HepG2 (cell line): ENCODE data around the gene QRICH2. TPM values are rescaled to one million over a fixed set of nuclear protein-coding genes. Genes with fewer than 3 reads are reported as not detected.

Source experiments
- ATAC-seq: fragments of 200-7000 bp; cut with Tn5 transposase; 3 replicates; pipeline ENCODE4 v1.9.1; 2020; ENCODE audit warnings: mild to moderate bottlenecking, moderate library complexity
- BruUV-seq: library from RNA; stranded (reverse); fragments of 400-500 nt; replicated peaks from 2 replicates; lab custom pipeline; 2021; lab: Mats Ljungman, UMichigan
- CTCF ChIA-PET: fragments of 300-600 bp; formaldehyde crosslinking; extraction: SDS; loops from one replicate; lab custom pipeline; 2021; ENCODE audit warnings: low total read pairs, inconsistent platforms, low intra/inter-chr PET ratio; lab: Yijun Ruan, JAX
- POLR2A ChIA-PET: fragments of 350-600 bp; sonication (Branson Sonifier 250); formaldehyde crosslinking; loops from one replicate; lab custom pipeline; 2020; ENCODE audit warnings: antibody characterized with exemption, inconsistent platforms; lab: Yijun Ruan, JAX
- DNase-seq: peaks from one replicate; pipeline ENCODE4 v3.0.0-alpha.2; 2015; ENCODE audit warnings: low spot score
- FAIRE-seq: peaks from 3 replicates; lab custom pipeline; 2011; peaks lifted over from hg19 to GRCh38; lab: Jason Lieb, UNC
- H2AFZ ChIP-seq: one replicate; pipeline ENCODE4 v1.6.1; 2011; ENCODE audit warnings: low read length, inconsistent platforms
- H3K27ac ChIP-seq: fragments of 300-600 bp; 3 replicates; pipeline ENCODE4 v1.8.0; 2011; ENCODE audit warnings: mixed run types, mild to moderate bottlenecking, mixed read lengths, low read length, inconsistent platforms; ENCODE audit not compliant: insufficient read depth; ENCODE audit errors: extremely low read length
- H3K27me3 ChIP-seq, 2 experiments: fragments of 200-600 bp in 1 of 2; 2 replicates in 1 of 2; 3 replicates in 1 of 2; pipeline versions ENCODE4 v1.6.0 to v1.8.0; 2011; ENCODE audit warnings: low read length in 2 of 2, mild to moderate bottlenecking in 2 of 2, moderate library complexity in 2 of 2, inconsistent platforms in 1 of 2; ENCODE audit not compliant: insufficient read depth in 2 of 2, control insufficient read depth in 1 of 2
- H3K36me3 ChIP-seq, 2 experiments: fragments of 200-600 bp in 1 of 2; replicated peaks in 1 of 2; 2 replicates in 1 of 2; 3 replicates in 1 of 2; pipeline versions ENCODE4 v1.5.1 to v1.8.0; 2011; ENCODE audit warnings: low read length in 2 of 2, inconsistent platforms in 1 of 2; ENCODE audit not compliant: insufficient read depth in 2 of 2, control insufficient read depth in 1 of 2
- H3K4me1 ChIP-seq: 2 replicates; pipeline ENCODE4 v1.5.1; 2012; ENCODE audit warnings: low read length, inconsistent platforms; ENCODE audit not compliant: insufficient read depth
- H3K4me2 ChIP-seq: 2 replicates; pipeline ENCODE4 v1.6.0; 2011; ENCODE audit warnings: low read depth, low read length, inconsistent platforms
- H3K4me3 ChIP-seq, 3 experiments: fragments of 200-600 bp in 1 of 3; sonication (generic), shearing (Covaris generic) in 1 of 3; replicated peaks in 1 of 3; 2 replicates each; pipeline ENCODE4 v1.5.1; 2011 to 2016; ENCODE audit warnings: low read length in 3 of 3, inconsistent platforms in 2 of 3, low read depth in 2 of 3, mild to moderate bottlenecking in 2 of 3, control low read depth in 1 of 3, mixed read lengths in 1 of 3; ENCODE audit not compliant: insufficient read depth in 1 of 3
- H3K79me2 ChIP-seq: one replicate; pipeline ENCODE4 v1.6.1; 2011; ENCODE audit warnings: low read length, inconsistent platforms; ENCODE audit not compliant: insufficient read depth
- H3K9ac ChIP-seq: 2 replicates; pipeline ENCODE4 v1.6.0; 2011; ENCODE audit warnings: mild to moderate bottlenecking, low read depth, low read length, inconsistent platforms; ENCODE audit not compliant: insufficient read depth
- H3K9me3 ChIP-seq: 2 replicates; pipeline ENCODE4 v1.5.1; 2012; ENCODE audit warnings: mild to moderate bottlenecking, low read length
- H4K20me1 ChIP-seq: 2 replicates; pipeline ENCODE4 v1.6.0; 2011; ENCODE audit warnings: inconsistent platforms, mild to moderate bottlenecking, low read length, moderate library complexity; ENCODE audit not compliant: insufficient read depth
- BCL6 ChIP-seq: IDR thresholded peaks from 2 replicates; pipeline ENCODE4 v1.6.1; 2016; ENCODE audit warnings: missing genetic modification reagents, missing compliant biosample characterization
- NRL ChIP-seq: sonication (generic); formaldehyde crosslinking; IDR thresholded peaks from 2 replicates; pipeline ENCODE4 v1.5.0; 2020; ENCODE audit warnings: missing genetic modification reagents, mild to moderate bottlenecking, moderate library complexity, borderline replicate concordance
- ZNF263 ChIP-seq: sonication (generic); formaldehyde crosslinking; IDR thresholded peaks from 2 replicates; pipeline ENCODE4 v1.4.0; 2020; ENCODE audit warnings: missing genetic modification reagents
- ZNF883 ChIP-seq: sonication (generic); formaldehyde crosslinking; IDR thresholded peaks from 2 replicates; pipeline ENCODE4 v1.5.1; 2020; ENCODE audit warnings: mild to moderate bottlenecking, missing genetic modification reagents; ENCODE audit errors: not compliant biosample characterization
- WGBS: methylation state at CpG from one replicate; pipeline ENCODE4 v1.1.6; 2017; ENCODE audit warnings: low lambda C conversion rate; 5-methylcytosine and 5-hydroxymethylcytosine counted together
- in situ Hi-C: cut with HindIII; loops from 2 replicates; pipeline ENCODE4 v1.10.0; 2017; ENCODE audit warnings: low pct_unique_long_range_greater_than_20kb; ENCODE audit not compliant: extremely low pct_ligation_motif_present
- intact Hi-C: fragments of 100-400 bp; cut with micrococcal nuclease; formaldehyde crosslinking; loops from one replicate; pipeline ENCODE4 v1.10.0; 2022; ENCODE audit not compliant: unreplicated experiment
- polyA plus RNA-seq, 8 experiments: library from polyadenylated mRNA; depleted of rRNA in 3 of 8; stranded (reverse) in 7 of 8; unstranded in 1 of 8; fragments of >200 nt; fragmentation: Illumina TruSeq in 4 of 8; extraction: Trizol in 4 of 8; gene quantifications; 2 replicates each; pipeline versions ENCODE4 v1.2.1 to v1.2.3, GENCODE V29; 2011 to 2016; ENCODE audit warnings: low read depth in 4 of 8, missing spikeins in 1 of 8, mixed read lengths in 1 of 8; ENCODE audit not compliant: insufficient read depth in 1 of 8
- total RNA-seq, 5 experiments: library from RNA; depleted of rRNA; stranded (reverse); fragments of >200 nt; fragmentation: Illumina TruSeq; extraction: Trizol; gene quantifications; 2 replicates each; pipeline ENCODE4 v1.2.3, GENCODE V29; 2016; ENCODE audit warnings: low read depth in 1 of 5
- TF ChIP-seq, protein P1 (sequence below): sonication (generic); formaldehyde crosslinking; IDR thresholded peaks from 2 replicates; pipeline ENCODE4 v1.9.0; 2021; ENCODE audit warnings: mild to moderate bottlenecking, missing genetic modification reagents
- TF ChIP-seq, protein P2 (sequence below): sonication (generic); formaldehyde crosslinking; IDR thresholded peaks from 2 replicates; pipeline ENCODE4 v1.4.0; 2020; ENCODE audit warnings: missing genetic modification reagents
- TF ChIP-seq, protein P3 (sequence below): sonication (generic); formaldehyde crosslinking; IDR thresholded peaks from 2 replicates; pipeline ENCODE4 v1.4.0; 2020; ENCODE audit warnings: missing genetic modification reagents

The QRICH2 gene
- total and polyA plus RNA-seq, 2 of the 13 experiments (the other 11 are each of a cell fraction or from before 2014, with no cell fraction given): 3.7 to 5.7 TPM

DNA sequence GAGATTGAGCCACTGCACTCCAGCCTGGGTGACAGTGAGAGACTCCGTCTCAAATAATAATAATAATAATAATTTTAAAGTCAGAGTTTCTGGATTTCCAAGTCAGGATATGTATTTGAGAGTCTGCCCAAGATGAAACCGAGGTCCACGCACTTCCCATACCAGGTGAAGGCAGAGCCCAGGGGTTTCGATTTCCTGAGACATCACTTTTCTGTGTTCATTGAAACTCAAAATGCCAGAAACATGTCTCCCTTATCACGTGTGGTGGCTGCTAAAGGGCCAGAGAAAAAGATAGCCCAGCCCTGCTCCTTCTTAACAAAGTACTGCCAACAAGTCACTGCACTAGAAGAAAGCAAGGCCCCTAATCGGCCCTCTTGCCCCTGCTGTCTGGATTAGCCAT is 57.9 kb downstream of the QRICH2 start (continued):
- TF ChIP-seq, protein P1, sequence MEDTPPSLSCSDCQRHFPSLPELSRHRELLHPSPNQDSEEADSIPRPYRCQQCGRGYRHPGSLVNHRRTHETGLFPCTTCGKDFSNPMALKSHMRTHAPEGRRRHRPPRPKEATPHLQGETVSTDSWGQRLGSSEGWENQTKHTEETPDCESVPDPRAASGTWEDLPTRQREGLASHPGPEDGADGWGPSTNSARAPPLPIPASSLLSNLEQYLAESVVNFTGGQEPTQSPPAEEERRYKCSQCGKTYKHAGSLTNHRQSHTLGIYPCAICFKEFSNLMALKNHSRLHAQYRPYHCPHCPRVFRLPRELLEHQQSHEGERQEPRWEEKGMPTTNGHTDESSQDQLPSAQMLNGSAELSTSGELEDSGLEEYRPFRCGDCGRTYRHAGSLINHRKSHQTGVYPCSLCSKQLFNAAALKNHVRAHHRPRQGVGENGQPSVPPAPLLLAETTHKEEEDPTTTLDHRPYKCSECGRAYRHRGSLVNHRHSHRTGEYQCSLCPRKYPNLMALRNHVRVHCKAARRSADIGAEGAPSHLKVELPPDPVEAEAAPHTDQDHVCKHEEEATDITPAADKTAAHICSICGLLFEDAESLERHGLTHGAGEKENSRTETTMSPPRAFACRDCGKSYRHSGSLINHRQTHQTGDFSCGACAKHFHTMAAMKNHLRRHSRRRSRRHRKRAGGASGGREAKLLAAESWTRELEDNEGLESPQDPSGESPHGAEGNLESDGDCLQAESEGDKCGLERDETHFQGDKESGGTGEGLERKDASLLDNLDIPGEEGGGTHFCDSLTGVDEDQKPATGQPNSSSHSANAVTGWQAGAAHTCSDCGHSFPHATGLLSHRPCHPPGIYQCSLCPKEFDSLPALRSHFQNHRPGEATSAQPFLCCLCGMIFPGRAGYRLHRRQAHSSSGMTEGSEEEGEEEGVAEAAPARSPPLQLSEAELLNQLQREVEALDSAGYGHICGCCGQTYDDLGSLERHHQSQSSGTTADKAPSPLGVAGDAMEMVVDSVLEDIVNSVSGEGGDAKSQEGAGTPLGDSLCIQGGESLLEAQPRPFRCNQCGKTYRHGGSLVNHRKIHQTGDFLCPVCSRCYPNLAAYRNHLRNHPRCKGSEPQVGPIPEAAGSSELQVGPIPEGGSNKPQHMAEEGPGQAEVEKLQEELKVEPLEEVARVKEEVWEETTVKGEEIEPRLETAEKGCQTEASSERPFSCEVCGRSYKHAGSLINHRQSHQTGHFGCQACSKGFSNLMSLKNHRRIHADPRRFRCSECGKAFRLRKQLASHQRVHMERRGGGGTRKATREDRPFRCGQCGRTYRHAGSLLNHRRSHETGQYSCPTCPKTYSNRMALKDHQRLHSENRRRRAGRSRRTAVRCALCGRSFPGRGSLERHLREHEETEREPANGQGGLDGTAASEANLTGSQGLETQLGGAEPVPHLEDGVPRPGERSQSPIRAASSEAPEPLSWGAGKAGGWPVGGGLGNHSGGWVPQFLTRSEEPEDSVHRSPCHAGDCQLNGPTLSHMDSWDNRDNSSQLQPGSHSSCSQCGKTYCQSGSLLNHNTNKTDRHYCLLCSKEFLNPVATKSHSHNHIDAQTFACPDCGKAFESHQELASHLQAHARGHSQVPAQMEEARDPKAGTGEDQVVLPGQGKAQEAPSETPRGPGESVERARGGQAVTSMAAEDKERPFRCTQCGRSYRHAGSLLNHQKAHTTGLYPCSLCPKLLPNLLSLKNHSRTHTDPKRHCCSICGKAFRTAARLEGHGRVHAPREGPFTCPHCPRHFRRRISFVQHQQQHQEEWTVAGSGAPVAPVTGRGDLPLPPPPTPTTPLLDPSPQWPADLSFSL (CRISPR knock-in tag): no peak
- no peak for TF ChIP-seq ZNF883
- TF ChIP-seq, all 625 proteins: peak for 0

GRCh38 chr17:76248013-76248782 is 59.9 kb downstream of the QRICH2 start:
- ChIA-PET POLR2A (interaction anchor here (1.3 to 7.6 kb wide), 5 partner anchors 9 to 251 kb away, joined by 3 to 40 read pairs (median 12); partner anchors contain the start of gene UBALD2), CTCF (interaction anchor here (0.6 kb wide), 1 partner anchor 413 kb away, joined by 3 read pairs; no protein-coding TSS in a partner anchor)
- no TSS peak for BruUV-seq
- Histone ChIP-seq H3K9ac (no peak overlapping the region), H2AFZ (peak overlapping the region; percentile 47), H3K4me2 (peak overlapping the region; percentile 63), H3K36me3 (no peaks in the 10 kb centered on the region), H3K4me1 (peaks cover 78% of the 10 kb centered on the region), H3K27ac (no peak overlapping the region), H3K27me3 (peaks cover 2 to 14% of the 10 kb centered on the region in 2 experiments; a peak in 4 of 5 replicates), H3K9me3 (no peaks in the 10 kb centered on the region), H4K20me1 (no peaks in the 10 kb centered on the region), H3K79me2 (no peaks in the 10 kb centered on the region), H3K4me3 (0 out of 6 replicates have a peak overlapping the region, but pooled peaks of 1 of the 3 experiments have one; percentile 18)
- in situ Hi-C loops: no loop called here
- DNase-seq (no peak), FAIRE-seq (no peak), ATAC-seq (no peak)
- intact Hi-C loops: no loop called here
- WGBS: 11% methylated on average over 11 of the region's 11 CpGs
- TF ChIP-seq ZNF263: 0 out of 2 replicates have a peak, but pooled peaks have one; percentile 20
- TF ChIP-seq BCL6: peak; percentile 22; the same call in 1 of the 2 replicates
- no peak for TF ChIP-seq NRL
- TF ChIP-seq, protein P2, sequence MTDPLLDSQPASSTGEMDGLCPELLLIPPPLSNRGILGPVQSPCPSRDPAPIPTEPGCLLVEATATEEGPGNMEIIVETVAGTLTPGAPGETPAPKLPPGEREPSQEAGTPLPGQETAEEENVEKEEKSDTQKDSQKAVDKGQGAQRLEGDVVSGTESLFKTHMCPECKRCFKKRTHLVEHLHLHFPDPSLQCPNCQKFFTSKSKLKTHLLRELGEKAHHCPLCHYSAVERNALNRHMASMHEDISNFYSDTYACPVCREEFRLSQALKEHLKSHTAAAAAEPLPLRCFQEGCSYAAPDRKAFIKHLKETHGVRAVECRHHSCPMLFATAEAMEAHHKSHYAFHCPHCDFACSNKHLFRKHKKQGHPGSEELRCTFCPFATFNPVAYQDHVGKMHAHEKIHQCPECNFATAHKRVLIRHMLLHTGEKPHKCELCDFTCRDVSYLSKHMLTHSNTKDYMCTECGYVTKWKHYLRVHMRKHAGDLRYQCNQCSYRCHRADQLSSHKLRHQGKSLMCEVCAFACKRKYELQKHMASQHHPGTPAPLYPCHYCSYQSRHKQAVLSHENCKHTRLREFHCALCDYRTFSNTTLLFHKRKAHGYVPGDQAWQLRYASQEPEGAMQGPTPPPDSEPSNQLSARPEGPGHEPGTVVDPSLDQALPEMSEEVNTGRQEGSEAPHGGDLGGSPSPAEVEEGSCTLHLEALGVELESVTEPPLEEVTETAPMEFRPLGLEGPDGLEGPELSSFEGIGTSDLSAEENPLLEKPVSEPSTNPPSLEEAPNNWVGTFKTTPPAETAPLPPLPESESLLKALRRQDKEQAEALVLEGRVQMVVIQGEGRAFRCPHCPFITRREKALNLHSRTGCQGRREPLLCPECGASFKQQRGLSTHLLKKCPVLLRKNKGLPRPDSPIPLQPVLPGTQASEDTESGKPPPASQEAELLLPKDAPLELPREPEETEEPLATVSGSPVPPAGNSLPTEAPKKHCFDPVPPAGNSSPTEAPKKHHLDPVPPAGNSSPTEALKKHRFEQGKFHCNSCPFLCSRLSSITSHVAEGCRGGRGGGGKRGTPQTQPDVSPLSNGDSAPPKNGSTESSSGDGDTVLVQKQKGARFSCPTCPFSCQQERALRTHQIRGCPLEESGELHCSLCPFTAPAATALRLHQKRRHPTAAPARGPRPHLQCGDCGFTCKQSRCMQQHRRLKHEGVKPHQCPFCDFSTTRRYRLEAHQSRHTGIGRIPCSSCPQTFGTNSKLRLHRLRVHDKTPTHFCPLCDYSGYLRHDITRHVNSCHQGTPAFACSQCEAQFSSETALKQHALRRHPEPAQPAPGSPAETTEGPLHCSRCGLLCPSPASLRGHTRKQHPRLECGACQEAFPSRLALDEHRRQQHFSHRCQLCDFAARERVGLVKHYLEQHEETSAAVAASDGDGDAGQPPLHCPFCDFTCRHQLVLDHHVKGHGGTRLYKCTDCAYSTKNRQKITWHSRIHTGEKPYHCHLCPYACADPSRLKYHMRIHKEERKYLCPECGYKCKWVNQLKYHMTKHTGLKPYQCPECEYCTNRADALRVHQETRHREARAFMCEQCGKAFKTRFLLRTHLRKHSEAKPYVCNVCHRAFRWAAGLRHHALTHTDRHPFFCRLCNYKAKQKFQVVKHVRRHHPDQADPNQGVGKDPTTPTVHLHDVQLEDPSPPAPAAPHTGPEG: no peak
- TF ChIP-seq, protein P3, sequence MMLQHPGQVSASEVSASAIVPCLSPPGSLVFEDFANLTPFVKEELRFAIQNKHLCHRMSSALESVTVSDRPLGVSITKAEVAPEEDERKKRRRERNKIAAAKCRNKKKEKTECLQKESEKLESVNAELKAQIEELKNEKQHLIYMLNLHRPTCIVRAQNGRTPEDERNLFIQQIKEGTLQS (CRISPR knock-in tag): peak; percentile 68
